Activated naive CD4-positive, alpha-beta T cell treated with anti-CD3 and anti-CD28 coated beads, Interleukin-2, amount 50 U/mL, for 24 hours (primary cell): ENCODE measurements around the gene DPH5.
A peak's percentile ranks its signal among the peaks of the same experiment; 100 is the strongest.

Experiments
- H3K27ac Mint-ChIP-seq: one replicate; pipeline ENCODE4 v1.8.0; 2021; ENCODE audit warnings: mild to moderate bottlenecking, mixed read lengths
- H3K27me3 Mint-ChIP-seq: one replicate; pipeline ENCODE4 v1.8.0; 2021; ENCODE audit warnings: mixed read lengths
- H3K36me3 Mint-ChIP-seq: one replicate; pipeline ENCODE4 v1.8.0; 2021; ENCODE audit warnings: mixed read lengths
- H3K4me1 Mint-ChIP-seq: one replicate; pipeline ENCODE4 v1.8.0; 2021; ENCODE audit warnings: mixed read lengths
- H3K4me3 Mint-ChIP-seq: one replicate; pipeline ENCODE4 v1.8.0; 2021; ENCODE audit warnings: mild to moderate bottlenecking, mixed read lengths
- H3K9me3 Mint-ChIP-seq: one replicate; pipeline ENCODE4 v1.8.0; 2021; ENCODE audit warnings: mixed read lengths

Gene DPH5

DNA sequence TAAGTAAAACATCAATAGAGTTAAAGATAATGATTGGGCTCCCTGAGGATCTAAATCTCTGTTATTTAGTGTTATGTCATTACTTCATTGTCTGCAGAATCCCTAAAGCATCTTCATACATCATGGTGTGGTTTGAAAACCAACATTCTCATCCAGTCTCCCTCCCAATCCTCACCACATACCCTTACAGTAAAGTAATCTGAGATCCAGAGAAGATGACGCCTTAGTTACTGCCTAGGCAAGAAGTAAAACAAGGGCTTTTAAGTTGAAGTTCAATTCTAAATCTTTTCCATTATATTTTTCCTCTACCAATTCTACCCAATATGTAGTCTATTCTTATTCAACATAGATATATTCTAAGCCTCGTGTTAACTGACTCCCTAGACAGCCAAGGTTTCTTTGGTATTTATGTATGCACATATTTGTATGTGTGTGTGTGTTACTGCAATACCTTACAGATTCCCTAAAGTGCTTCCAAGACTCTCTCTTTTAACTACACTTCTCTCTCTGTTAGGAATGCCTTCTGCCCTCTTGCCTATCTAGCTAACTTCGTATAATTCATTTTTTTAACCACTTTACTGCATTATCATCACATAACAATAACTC is 17.3 kb downstream of the DPH5 start:
- no peaks in the 10 kb centered on the region for H3K27me3 Mint-ChIP-seq
- peaks cover 47% of the 10 kb centered on the region for H3K36me3 Mint-ChIP-seq
- H3K9me3 Mint-ChIP-seq, result peaks cover 15% of the 10 kb centered on the region
- H3K27ac Mint-ChIP-seq, result no peak overlapping the region
- no peak overlapping the region for H3K4me3 Mint-ChIP-seq
- peaks cover 67% of the 10 kb centered on the region for H3K4me1 Mint-ChIP-seq

DNA sequence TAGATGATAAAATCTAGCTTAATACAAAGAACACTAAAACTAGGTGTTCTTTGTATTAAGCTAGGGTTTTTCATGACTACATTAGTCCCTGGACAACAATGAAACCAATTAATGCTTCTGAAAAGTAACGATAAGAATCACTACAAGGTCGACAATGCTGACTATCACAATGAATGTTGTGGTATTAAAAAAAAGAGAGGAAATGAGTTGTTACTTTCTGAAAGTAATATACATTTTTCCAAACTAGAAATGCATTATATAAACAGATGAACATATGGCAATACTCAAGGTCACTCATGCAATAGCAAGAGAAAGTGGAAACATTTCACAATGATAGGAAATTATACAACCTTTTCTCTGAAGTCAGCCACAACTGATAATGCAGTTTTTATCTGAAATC is 19.0 kb downstream of the DPH5 start:
- H3K4me3 Mint-ChIP-seq, result peak overlapping the region; percentile 24
- H3K4me1 Mint-ChIP-seq, result peaks cover 82% of the 10 kb centered on the region
- peaks cover 42% of the 10 kb centered on the region for H3K36me3 Mint-ChIP-seq
- no peak overlapping the region for H3K27ac Mint-ChIP-seq
- H3K27me3 Mint-ChIP-seq, result no peaks in the 10 kb centered on the region
- H3K9me3 Mint-ChIP-seq, result peaks cover 15% of the 10 kb centered on the region

DNA sequence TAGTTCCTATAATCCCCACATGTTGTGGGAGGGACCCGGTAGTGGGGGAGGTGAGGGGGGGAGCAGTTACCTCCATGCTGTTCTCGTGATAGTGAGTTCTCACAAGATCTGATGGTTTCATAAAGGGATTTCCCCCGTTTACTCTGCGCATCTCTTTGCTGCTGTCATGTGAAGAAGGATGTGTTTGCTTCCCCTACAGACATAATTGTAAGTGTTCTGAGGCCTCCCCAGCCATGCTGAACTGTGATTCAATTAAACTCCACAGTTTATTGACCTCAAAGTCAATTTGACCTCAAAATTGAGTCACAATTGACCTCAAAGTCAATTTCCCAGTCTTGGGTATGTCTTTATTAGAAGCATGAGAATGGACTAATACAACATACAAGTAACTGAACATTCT is 19.7 kb downstream of the DPH5 start:
- peaks cover 42% of the 10 kb centered on the region for H3K36me3 Mint-ChIP-seq
- H3K4me1 Mint-ChIP-seq, result peaks cover 86% of the 10 kb centered on the region
- peak overlapping the region; percentile 24 for H3K4me3 Mint-ChIP-seq
- H3K9me3 Mint-ChIP-seq, result peaks cover 15% of the 10 kb centered on the region
- H3K27ac Mint-ChIP-seq, result peak overlapping the region; percentile 71
- H3K27me3 Mint-ChIP-seq, result no peaks in the 10 kb centered on the region

DNA sequence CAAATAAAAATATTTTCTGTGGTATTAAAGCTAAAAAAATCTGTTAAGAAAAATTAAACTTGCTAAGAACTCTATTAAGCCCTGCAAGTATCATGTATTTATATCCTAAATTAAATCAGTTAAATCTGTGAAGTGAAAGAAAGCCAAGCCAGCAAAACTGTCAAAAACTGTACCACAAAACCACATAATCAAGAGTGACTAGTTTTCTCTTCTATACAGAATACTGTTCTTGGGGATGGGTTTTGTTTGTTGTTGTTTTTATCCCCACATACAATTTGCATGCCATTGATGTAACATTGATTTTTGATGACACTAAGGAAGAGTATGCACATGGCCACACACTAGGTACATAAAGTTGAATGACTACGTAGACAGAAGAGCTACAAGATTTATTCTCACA is 20.4 kb downstream of the DPH5 start:
- peaks cover 38% of the 10 kb centered on the region for H3K36me3 Mint-ChIP-seq
- peaks cover 14% of the 10 kb centered on the region for H3K9me3 Mint-ChIP-seq
- H3K4me3 Mint-ChIP-seq, result peak overlapping the region; percentile 8
- H3K27ac Mint-ChIP-seq, result no peak overlapping the region
- H3K27me3 Mint-ChIP-seq, result no peaks in the 10 kb centered on the region
- peaks cover 85% of the 10 kb centered on the region for H3K4me1 Mint-ChIP-seq

DNA sequence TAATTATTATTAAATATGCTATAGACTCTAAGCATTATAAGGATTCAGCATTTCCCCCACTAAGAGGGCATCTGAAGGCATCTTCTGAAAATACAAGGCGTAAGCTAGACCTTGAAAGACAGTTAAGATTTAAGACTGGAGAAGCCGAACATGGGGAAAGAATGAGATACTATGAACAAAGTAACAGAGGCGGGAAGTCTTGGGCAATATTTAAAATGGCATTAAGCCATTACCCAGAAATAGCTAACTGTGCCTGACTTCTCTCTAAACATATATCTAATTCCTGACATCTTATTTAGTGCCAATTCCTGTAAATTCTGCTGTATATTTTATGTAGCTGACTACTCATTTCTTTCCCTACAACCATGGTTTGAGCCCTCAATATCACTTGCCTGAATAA is 20.9 kb downstream of the DPH5 start:
- peaks cover 82% of the 10 kb centered on the region for H3K4me1 Mint-ChIP-seq
- H3K36me3 Mint-ChIP-seq, result peaks cover 34% of the 10 kb centered on the region
- H3K4me3 Mint-ChIP-seq, result no peak overlapping the region
- peaks cover 9% of the 10 kb centered on the region for H3K9me3 Mint-ChIP-seq
- H3K27ac Mint-ChIP-seq, result peak overlapping the region; percentile 2
- no peaks in the 10 kb centered on the region for H3K27me3 Mint-ChIP-seq

DNA sequence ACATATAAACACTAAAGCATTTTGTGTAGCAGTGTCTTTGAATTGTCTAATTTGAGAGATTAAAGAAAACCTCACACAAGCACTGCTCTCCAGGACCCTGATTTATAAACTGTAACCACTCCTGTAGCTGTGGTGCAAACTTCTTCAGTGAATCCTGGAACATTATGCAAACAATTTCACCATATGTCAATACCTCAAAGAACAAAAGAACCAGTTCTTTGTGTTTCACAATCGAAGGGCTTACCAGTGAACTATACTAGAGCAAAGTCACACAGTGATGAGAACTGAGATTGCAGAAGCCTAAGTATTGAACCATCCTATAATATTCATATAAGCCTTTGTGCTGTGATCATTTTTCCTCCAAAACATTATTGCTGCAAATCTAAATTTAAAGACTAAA is 21.5 kb downstream of the DPH5 start:
- peaks cover 78% of the 10 kb centered on the region for H3K4me1 Mint-ChIP-seq
- peaks cover 29% of the 10 kb centered on the region for H3K36me3 Mint-ChIP-seq
- peaks cover 5% of the 10 kb centered on the region for H3K9me3 Mint-ChIP-seq
- no peak overlapping the region for H3K4me3 Mint-ChIP-seq
- H3K27ac Mint-ChIP-seq, result peak overlapping the region; percentile 30
- H3K27me3 Mint-ChIP-seq, result no peaks in the 10 kb centered on the region

DNA sequence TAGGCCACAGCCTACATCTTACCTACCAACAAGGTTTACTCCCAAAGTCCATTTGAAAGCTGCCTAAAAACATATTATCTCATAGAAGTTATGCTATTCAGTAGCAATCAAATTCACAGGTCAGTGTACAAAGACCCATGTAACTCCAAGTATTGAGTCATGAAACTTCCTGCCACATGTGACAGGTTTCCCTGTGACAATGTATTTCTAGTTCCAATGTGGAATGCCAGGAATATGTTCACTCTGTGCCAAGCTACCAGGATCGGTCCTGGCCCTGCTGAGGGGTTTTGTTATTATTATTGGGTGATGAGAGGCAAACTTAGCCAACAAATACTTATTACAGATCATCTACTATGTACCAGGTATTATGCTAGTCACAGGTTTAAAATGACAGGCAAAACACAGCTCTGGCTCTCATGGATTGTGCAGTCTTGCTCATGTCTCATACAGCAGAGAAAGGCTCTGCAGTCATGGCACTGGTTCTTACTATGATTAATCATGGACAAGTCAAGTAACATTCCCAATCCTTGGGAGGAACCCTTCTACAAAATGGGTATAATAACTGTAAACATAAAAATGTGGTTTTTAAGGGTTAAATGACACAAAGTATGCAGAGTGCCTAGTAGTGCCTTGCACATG is 22.5 kb downstream of the DPH5 start:
- peaks cover 5% of the 10 kb centered on the region for H3K9me3 Mint-ChIP-seq
- H3K27me3 Mint-ChIP-seq, result no peaks in the 10 kb centered on the region
- H3K27ac Mint-ChIP-seq, result peak overlapping the region; percentile 23
- H3K4me3 Mint-ChIP-seq, result no peak overlapping the region
- H3K4me1 Mint-ChIP-seq, result peaks cover 71% of the 10 kb centered on the region
- peaks cover 24% of the 10 kb centered on the region for H3K36me3 Mint-ChIP-seq

DNA sequence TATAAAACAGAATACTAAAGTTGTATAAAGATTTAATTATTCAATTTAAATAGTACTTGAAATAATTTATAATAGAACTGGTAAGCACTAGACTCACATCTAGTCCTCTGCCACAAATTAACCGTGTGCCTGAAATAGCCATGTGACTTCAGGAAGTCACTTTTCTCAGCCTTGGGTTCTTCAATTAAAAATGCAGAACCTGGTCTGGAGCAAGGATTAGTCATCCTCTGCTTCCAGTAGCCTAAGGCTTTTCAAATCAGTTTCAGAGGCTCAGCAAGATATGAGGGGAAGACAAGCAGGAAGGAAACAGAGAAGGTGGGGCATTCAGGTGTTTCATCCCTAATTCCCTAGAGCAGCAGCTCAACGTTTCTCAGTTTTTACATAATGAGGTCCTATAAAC is 23.0 kb downstream of the DPH5 start:
- Mint-ChIP-seq H3K9me3 (peaks cover 5% of the 10 kb centered on the region), H3K27me3 (no peaks in the 10 kb centered on the region), H3K4me3 (peak overlapping the region; percentile 55), H3K27ac (peak overlapping the region; percentile 23), H3K4me1 (peaks cover 73% of the 10 kb centered on the region), H3K36me3 (peaks cover 23% of the 10 kb centered on the region)

DNA sequence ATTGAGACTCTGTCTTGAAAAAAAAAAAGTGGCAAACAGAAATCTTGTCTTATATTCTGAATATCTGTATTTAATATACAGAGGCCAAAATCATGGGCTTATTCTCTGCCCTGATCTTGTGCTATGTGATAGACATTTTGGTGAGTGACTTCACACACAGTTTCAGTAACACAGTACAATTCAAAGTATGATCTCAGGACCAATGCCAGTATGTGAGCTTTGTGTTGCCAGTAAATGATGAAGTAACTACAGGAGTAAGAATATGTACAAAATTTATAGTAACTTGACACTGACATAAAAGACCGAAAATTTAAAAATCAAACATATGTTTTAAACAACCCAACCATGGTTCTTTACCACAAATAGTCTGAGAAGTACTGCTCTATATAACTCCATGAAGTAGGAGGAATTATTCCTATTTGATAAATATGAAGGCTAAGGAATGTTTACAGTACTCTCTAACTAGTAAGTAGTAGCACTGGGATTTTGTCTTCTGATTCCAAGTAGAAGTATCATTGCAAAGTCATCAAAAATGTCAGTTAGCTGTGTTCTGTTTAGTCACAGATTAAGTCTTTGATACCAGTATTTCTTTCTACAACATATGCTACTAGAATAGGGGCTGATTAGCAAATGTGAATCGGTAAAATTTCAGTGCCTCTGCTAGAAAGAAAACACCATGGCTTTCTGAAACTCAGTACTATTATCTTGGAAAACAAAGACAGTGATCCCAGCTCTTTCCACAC is 25.3 kb downstream of the DPH5 start:
- Mint-ChIP-seq H3K27me3 (no peaks in the 10 kb centered on the region), H3K27ac (peak overlapping the region; percentile 55), H3K4me3 (no peak overlapping the region), H3K9me3 (peaks cover 2% of the 10 kb centered on the region), H3K36me3 (peaks cover 18% of the 10 kb centered on the region), H3K4me1 (peaks cover 65% of the 10 kb centered on the region)

DNA sequence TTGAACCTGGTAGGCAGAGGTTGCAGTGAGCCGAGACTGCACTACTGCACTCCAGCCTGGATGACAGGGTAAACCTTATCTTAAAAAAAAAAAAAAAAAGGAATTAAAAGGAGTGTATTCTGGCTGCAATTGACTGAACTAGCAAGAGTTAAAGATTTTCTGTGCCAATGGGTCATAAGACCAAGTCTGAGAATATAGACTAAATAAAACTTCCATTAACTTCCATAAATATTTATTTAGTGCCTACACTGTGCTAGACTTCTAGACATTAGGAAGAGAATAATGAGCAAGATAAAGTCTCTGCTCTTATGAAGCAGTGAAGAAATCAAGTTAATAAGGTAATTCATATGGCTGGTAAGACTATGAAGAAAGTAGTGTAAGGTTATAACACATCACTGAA is 27.2 kb downstream of the DPH5 start:
- H3K9me3 Mint-ChIP-seq, result no peaks in the 10 kb centered on the region
- H3K36me3 Mint-ChIP-seq, result peaks cover 20% of the 10 kb centered on the region
- H3K4me3 Mint-ChIP-seq, result no peak overlapping the region
- no peaks in the 10 kb centered on the region for H3K27me3 Mint-ChIP-seq
- no peak overlapping the region for H3K27ac Mint-ChIP-seq
- peaks cover 56% of the 10 kb centered on the region for H3K4me1 Mint-ChIP-seq

DNA sequence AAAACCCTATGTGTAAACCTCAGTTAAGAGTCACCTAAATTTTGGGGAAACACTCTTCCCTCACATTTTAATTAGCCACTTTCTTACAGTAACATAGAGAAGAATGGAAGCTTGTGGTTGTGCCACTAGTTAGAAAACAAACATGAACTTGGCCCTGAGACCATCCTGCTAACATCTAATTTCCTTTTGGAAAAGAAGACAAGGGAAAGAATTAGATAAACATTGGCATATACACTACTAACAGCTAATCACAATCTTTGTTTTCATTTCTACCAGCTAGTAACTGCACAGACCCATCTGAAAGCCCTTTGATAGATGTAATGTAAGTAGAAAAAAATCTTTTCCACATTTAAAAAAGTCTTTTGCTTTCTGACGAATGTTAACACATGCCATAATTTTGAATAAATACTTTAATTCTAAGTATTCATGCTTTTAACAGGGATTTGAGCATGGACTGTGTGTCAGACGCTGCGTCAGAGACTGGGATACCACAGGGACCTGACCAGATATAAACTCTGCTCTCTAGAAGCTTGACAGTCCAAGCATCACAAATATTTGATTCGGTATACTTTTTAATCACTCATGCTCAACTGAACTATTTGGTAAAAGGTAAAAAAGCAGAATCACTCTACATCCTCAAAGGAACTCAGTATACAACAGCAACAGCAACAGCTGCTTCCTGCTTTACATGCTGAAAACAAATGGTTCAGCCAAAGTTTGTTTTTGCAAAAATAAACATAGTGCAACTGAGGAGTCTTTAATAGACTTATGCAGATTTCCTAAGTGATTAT is 30.2 kb downstream of the DPH5 start:
- H3K4me1 Mint-ChIP-seq, result peaks cover 43% of the 10 kb centered on the region
- H3K36me3 Mint-ChIP-seq, result peaks cover 30% of the 10 kb centered on the region
- peak overlapping the region; percentile 23 for H3K27ac Mint-ChIP-seq
- no peaks in the 10 kb centered on the region for H3K9me3 Mint-ChIP-seq
- H3K4me3 Mint-ChIP-seq, result no peak overlapping the region
- no peaks in the 10 kb centered on the region for H3K27me3 Mint-ChIP-seq

DNA sequence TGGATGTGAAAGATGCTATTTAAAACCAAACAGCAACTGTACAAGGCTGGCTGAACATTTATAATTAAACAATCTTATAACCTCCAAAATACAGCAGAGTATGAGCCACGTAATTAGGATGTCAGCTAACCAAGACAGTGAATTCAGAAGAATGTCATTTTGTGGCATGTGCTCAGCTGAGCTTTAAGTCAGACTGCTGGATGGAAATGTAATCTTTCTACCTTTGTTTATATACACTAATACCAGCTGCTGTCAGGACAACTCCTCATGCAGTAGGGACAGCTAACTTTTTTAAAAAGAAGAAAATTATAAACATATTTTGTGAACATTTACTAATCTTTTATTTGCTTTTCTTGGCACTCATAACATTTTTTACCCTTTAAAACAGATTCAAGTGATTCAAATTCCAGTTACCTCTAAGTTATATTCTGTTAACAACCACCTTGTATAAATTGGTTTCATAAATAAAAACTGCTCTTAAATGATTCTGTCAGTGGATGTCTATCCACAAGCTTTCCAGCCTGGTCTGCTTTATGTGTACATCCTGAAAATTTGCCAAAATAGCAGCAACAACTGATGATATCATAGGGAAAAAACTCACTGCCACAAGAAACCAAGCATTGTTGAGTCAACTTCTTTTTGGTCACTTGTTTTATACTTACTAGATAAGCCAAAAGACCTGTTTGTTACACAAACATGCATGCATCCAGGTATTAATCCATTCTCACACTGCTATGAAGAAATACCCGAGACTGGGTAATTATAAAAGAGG is 36.1 kb downstream of the DPH5 start:
- no peaks in the 10 kb centered on the region for H3K9me3 Mint-ChIP-seq
- no peak overlapping the region for H3K4me3 Mint-ChIP-seq
- H3K36me3 Mint-ChIP-seq, result peaks cover 35% of the 10 kb centered on the region
- H3K27me3 Mint-ChIP-seq, result no peaks in the 10 kb centered on the region
- H3K27ac Mint-ChIP-seq, result no peak overlapping the region
- H3K4me1 Mint-ChIP-seq, result peaks cover 37% of the 10 kb centered on the region

DNA sequence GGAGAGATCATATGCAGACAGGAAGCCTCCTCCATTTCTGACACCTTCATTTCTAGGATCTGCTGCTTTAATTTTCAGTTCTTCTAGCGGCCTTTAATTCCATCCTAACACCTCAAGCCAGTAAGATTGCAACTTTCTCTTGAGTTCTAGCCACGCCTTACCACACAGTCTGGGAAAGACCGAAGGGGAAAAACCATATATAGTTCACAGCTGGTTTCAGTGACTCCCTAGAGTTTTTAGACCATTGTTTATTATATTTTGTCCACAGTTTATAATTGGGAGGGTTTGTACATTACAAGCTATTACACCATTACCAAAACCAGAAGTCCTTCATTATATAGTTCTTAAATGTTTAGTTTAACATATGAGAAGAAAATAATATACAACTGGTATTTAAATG is 37.5 kb downstream of the DPH5 start:
- Mint-ChIP-seq H3K36me3 (peaks cover 43% of the 10 kb centered on the region), H3K27ac (no peak overlapping the region), H3K4me1 (peaks cover 42% of the 10 kb centered on the region), H3K9me3 (no peaks in the 10 kb centered on the region), H3K27me3 (no peaks in the 10 kb centered on the region), H3K4me3 (no peak overlapping the region)

DNA sequence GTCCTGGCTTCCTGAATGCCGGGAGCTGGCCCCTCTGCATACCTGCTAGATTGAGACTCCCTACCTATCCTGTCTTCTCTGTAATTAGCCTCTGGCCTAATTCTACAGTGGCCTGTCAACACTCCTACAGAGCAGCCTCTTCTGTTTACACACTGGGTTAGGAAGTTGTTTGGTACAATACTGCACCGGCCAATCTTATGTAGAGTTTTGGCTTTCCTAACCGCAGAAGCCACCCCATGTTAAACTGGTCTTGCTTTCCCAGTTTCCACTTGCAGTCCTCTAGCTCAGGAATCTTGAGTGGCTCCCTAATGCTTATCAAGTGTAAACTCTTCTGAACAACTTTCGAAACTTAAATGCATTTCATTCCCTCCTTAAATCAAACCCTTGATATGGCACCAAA is 42.8 kb downstream of the DPH5 start:
- Mint-ChIP-seq H3K27me3 (no peaks in the 10 kb centered on the region), H3K4me1 (peaks cover 51% of the 10 kb centered on the region), H3K36me3 (peaks cover 52% of the 10 kb centered on the region), H3K27ac (no peak overlapping the region), H3K9me3 (peaks cover 9% of the 10 kb centered on the region), H3K4me3 (no peak overlapping the region)

DNA sequence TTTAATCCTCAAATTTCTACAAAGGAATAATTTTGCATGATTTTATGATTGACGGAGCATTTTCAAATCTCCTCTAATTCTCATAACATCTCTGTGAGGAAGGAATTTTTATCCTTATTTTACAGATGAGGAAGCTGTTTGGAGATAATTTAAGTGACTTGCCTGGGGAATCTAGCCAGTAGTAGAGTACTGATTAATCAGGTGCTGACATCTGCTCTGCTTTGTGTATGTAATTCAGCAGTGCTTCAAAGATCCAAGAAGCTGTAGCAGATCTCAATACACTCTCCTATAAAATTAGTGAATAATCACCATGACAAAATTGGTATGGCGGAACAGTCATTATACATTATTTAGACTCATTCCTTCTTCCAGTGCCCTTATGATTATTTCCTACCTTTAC is 46.0 kb downstream of the DPH5 start:
- Mint-ChIP-seq H3K4me1 (peaks cover 43% of the 10 kb centered on the region), H3K27me3 (no peaks in the 10 kb centered on the region), H3K4me3 (no peak overlapping the region), H3K27ac (no peak overlapping the region), H3K9me3 (peaks cover 9% of the 10 kb centered on the region), H3K36me3 (peaks cover 47% of the 10 kb centered on the region)
